GM19463 (cell line): ENCODE results near the gene SMYD4.
"Not testable (repeated sequence)": the region's sequence is repeated elsewhere in the genome, so short reads cannot be mapped to it uniquely, and the experiment has no call there.

Experiments
- ATAC-seq: cut with Tn5 transposase; IDR thresholded peaks from one replicate; pipeline ENCODE4 v1.9.1; 2021; ENCODE audit warnings: mild to moderate bottlenecking, moderate library complexity; ENCODE audit not compliant: unreplicated experiment

Gene SMYD4

GRCh38 chr17:1762233-1762900 is 67.3 kb downstream of the SMYD4 start:
- ATAC-seq: no peak

- no peak for ATAC-seq
Measured at GRCh38 chr17:1759529-1759928, 70.2 kb downstream of the SMYD4 start.

- ATAC-seq: no peak
Measured at GRCh38 chr17:1758807-1759206, 70.9 kb downstream of the SMYD4 start.

GRCh38 chr17:1755827-1756262 is 73.9 kb downstream of the SMYD4 start:
- ATAC-seq: no peak

GRCh38 chr17:1755252-1755826 is 74.4 kb downstream of the SMYD4 start:
- ATAC-seq: no peak

GRCh38 chr17:1754430-1755112 is 75.1 kb downstream of the SMYD4 start:
- no peak for ATAC-seq

GRCh38 chr17:1753767-1754429 is 75.8 kb downstream of the SMYD4 start:
- ATAC-seq: no peak

GRCh38 chr17:1752425-1753262 is 77.1 kb downstream of the SMYD4 start:
- no peak for ATAC-seq

- ATAC-seq: no peak
Measured at GRCh38 chr17:1750628-1751027, 79.1 kb downstream of the SMYD4 start.

- no peak for ATAC-seq
Measured at GRCh38 chr17:1746975-1747543, 82.6 kb downstream of the SMYD4 start.

- ATAC-seq: no peak
Measured at GRCh38 chr17:1745513-1746020, 84.1 kb downstream of the SMYD4 start.

GRCh38 chr17:1744551-1745512 is 84.9 kb downstream of the SMYD4 start:
- no peak for ATAC-seq

GRCh38 chr17:1743088-1743439 is 86.6 kb downstream of the SMYD4 start:
- no peak for ATAC-seq

- no peak for ATAC-seq
Measured at GRCh38 chr17:1742371-1743087, 87.2 kb downstream of the SMYD4 start, which contains the start of gene SERPINF2. TSS of gene SERPINF2 (plus strand) at chr17:1742871. CDS start at chr17:1744996, 2,125 bp downstream.

GRCh38 chr17:1741899-1742298 is 87.8 kb downstream of the SMYD4 start:
- not testable (repeated sequence) for ATAC-seq

GRCh38 chr17:1737531-1738291 is 92.0 kb downstream of the SMYD4 start:
- no peak for ATAC-seq
